NCI-H128 (cell line): ENCODE results near the gene FCHSD1.
A peak's percentile ranks its signal among the peaks of the same experiment; 100 is the strongest.

Source experiments
- DNase-seq: peaks from one replicate; lab custom pipeline; 2025; ENCODE audit not compliant: unreplicated experiment; lab: John Stamatoyannopoulos, UW

FCHSD1 gene

GRCh38 chr5:141646026-141646425, 5.2 kb downstream of the FCHSD1 start:
- no peak for DNase-seq

DNA sequence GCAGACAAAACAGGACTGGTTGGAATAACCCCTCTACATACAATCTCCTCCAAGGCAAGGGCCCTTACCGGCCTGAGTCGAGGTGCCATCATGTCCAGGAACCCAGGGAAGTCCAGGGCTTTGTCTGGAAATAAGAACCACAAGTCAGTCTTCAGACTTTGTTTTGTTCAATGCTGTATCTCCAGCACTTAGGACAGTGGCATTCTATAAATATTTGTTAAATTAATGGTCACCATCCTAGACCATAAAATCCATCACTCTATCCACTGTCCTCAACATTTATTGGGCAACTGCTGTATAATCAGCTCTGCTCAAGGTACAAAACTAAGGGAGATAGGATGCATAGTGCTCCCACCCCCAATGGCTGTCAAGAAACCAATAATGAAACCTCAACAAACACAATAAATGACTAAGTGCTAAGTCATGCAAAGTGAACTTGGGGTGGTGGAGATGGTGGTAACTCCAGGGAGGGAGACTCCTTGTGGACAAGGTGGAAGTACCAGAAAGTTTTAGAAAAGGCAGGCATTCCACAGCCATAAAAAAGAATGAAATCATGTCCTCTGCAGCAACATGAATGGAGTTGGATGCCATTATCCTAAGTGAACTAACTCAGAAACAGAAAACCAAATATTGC, 9.5 kb downstream of the FCHSD1 start:
- no peak for DNase-seq

DNA sequence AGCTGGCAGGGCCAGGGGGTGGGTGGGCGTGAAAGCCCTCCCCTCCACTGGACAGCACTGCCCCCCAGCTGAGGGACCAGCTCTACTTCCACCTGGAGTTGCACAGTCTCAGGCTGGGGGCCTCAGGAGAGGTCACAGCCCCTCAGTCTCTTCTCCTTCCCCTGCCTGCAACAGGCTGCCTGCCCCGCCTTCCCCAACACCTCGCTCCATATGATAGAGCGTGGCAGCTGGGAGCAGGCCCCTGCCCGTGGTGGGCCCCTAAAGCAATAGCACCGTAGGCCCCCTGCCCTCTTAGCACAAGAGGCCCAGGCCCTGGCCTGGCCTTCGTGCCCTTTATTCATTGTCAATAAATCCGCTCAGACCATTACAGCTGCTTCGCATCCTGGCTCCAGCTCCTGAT, 10.5 kb downstream of the FCHSD1 start:
- no peak for DNase-seq

DNA sequence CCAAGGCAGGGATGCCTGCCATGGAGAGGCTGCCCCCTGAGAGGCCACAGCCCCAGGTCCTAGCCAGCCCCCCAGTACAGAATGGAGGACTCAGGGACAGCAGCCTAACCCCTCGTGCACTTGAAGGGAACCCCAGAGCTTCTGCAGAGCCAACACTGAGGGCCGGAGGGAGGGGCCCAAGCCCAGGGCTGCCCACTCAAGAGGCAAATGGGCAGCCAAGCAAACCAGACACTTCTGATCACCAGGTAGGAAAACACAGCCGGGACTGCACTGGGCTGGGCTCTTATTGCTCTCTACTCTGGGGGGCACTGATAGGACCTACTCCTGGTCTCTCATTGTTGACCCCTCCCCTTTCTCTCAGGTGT, 11.2 kb downstream of the FCHSD1 start:
- no peak for DNase-seq

DNA sequence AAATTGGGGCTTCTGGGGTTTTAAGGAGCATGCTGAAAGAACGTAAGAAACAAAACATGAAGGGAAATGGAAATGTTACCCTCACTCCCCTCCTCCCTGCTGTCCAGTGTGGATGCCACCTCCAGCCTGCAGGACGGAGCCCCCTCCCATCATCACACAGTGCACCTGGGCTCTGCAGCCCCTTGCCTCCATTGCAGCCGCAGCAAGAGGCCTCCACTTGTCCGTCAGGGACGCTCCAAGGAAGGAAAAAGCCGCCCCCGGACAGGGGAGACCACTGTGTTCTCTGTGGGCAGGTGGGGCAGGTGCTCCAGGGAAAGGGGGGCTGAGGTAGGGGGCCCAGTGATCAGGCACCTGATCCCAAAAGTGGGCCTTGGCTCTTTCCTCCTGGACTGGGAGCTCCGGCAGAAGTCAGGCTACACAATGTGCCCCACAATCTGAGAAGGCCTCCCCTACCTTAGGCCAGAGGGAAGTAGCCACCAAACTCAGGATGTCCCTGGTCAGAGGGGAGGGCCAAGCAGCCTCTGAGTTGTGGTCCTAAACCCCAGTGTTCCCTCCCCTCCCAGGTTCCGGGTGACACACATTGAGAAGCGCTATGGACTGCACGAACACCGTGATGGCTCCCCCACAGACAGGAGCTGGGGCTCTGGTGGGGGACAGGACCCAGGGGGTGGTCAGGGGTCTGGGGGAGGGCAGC, 11.7 kb downstream of the FCHSD1 start:
- DNase-seq, result no peak

DNA sequence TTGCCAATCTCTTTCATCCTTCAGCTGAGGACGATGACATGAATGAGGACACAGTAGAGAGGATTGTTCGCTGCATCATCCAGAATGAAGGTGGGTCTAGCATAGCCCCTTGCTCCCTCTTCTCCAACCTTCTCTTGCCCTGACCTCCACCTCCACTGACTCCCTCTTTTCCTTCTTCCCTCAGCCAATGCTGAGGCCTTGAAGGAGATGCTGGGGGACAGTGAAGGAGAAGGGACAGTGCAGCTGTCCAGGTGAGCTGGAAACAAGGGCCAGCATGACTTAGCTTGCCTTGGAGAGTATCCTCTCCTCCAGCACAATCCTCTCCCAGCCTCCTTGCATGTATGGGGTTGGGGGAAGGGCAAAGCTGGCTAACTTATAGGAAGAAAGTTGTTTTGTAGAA, 12.4 kb downstream of the FCHSD1 start:
- no peak for DNase-seq

- DNase-seq, result no peak
These were observed 13.3 kb downstream of the FCHSD1 start for GRCh38 chr5:141637767-141638419.

DNA sequence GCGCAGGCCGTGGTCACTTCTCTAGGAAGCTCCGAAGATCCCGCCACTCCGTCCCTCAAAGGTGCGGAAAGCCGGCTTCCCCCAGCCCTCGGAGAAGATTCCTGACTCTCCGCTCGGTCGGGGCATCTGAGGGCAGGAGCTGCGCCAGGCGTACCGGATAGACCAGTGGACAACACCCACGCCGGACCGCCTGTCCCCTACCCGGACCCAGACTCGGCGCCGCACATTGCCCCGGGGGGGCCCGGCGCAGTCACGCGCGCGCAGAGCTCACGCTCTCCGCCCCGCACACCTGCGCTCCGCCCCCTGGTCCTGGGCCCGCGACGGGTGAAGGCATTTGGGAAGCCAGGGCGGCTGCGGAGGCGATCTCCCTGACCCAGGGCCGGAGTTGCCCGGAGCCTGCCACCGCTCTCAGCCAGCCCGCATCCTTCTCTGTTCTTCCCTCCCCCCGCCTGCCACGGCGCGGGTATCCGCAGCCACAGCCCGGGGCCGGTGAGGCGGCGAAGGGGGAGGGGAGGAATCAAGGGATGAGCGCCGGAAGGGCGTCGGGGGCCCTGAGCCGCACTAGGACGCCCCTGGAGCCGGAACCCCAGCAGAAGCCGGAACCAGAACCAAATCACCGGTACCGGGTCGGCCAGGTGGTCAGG, 14.0 kb downstream of the FCHSD1 start:
- no peak for DNase-seq

GRCh38 chr5:141636413-141637122, 14.7 kb downstream of the FCHSD1 start, which contains the start of the genes HDAC3 and RELL2:
Gene HDAC3 (minus strand): TSS chr5:141636849. CDS start chr5:141636790, 59 bp downstream.
Gene RELL2 (plus strand): TSS chr5:141636997. CDS start chr5:141638226, 1,229 bp downstream.
- peak; percentile 73 for DNase-seq

DNA sequence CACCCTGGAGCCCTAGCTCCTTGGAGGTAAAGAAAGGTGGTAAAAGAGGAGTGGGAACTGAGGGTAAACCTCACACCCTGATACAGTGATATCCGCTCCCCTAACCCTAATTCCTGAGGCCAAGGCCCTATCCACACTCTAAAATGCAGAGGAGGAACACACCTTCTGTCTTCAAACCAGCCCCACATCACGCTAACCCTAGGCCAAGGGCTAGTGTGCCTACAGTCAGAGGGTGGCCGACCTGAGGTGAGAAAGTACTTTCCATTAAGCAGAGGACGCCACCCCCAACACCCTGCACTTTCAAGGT, 15.2 kb downstream of the FCHSD1 start:
- DNase-seq, result no peak

DNA sequence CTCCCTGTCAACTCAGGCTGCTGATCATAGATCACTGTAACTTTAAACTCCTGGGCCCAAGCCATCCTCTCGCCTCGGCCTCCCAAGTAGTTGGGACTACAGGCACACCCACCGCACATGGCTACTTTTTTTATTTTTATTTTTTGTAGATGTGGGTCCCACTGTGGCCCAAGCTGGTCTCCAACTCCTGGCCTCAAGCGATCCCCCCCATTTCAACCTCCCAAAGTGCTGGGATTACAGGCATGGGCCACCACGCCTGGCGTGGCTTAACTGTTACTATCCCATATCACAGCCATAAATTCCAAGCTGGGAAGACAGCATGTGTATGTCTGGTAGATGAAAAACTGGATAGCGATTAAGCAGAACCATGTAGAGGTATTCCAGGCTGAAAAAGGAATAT, 15.6 kb downstream of the FCHSD1 start:
- no peak for DNase-seq

DNA sequence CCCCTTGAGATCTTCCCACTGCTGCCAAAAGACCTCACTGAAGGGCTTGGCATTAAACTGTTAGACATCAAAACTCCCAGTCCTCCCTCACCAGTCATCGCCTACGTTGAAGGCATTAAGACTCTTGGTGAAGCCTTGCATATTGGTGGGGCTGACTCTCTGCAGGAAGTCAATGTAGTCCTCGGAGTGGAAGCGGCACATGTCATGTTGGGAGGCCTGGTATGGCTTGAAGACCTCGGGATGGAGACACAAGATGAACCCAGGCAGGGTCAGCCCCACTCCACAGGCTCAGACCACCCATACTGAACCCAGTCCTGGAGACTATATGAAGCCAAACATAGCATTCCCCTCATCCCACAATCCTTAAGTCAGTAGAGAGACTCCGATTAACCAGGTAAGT, 16.5 kb downstream of the FCHSD1 start:
- no peak for DNase-seq

DNA sequence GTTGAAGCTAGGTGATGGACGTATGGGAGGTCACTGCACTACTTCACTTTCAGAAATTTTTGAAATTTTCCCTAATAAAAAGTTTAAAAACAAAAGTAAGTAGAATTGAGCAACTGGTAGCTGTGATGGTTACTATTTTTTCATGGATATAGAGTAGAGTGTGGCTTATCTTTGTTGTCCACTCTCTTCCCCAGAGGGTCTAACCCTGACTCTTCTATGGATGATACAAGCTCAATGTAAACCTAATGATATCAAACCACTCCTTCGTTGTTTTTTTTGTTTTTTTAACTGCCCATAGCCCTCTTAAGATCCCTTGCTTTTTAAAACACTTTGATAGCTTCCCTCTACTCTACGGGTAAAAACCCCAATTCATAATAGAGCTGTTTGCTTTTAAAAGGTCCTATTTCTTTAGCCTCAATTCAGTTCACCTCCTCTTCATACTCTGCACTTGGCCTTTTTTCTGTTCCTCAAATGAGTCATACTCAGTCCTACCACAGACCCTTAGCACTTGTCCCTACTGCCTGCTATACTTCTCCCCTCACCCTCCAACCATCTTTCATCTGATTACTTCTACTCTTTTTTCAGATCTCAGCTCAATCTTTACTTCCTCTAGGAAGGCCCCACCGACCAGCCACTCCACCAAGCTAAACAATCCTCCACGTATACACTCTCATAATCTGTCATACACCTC, 17.2 kb downstream of the FCHSD1 start:
- DNase-seq, result no peak

DNA sequence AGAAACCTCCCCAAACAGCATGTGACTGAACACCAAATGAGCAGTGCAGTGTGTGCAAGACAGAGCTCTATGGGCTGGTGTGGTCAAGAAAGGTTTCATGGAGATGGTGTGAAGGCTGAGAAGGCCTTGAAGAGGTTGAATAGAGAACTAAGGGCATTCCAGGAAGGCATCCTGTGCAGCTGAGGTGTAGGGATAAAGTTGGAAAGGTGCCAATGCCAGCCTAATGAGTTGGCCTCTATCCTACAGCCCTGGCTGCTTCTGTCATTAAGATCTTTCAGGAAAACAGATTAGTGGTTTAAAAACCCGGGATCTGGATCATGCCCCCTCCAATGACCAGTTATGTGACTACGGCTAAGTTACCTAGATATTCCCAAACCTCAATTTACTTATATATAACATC, 18.6 kb downstream of the FCHSD1 start:
- no peak for DNase-seq

GRCh38 chr5:141630570-141631140, 20.6 kb downstream of the FCHSD1 start:
- no peak for DNase-seq

- DNase-seq, result no peak
These were observed 22.9 kb downstream of the FCHSD1 start for GRCh38 chr5:141628175-141628788.

GRCh38 chr5:141623611-141624010, 27.6 kb downstream of the FCHSD1 start:
- no peak for DNase-seq

- no peak for DNase-seq
These were observed 28.0 kb downstream of the FCHSD1 start for GRCh38 chr5:141623186-141623585.

GRCh38 chr5:141618804-141619554, 32.2 kb downstream of the FCHSD1 start, which contains the start of gene DIAPH1:
Gene DIAPH1 (minus strand): TSS chr5:141619000. CDS start chr5:141618914, 86 bp downstream.
- DNase-seq, result peak; percentile 82
